ENCODE data around the gene MBNL2.

MBNL2 gene

DNA sequence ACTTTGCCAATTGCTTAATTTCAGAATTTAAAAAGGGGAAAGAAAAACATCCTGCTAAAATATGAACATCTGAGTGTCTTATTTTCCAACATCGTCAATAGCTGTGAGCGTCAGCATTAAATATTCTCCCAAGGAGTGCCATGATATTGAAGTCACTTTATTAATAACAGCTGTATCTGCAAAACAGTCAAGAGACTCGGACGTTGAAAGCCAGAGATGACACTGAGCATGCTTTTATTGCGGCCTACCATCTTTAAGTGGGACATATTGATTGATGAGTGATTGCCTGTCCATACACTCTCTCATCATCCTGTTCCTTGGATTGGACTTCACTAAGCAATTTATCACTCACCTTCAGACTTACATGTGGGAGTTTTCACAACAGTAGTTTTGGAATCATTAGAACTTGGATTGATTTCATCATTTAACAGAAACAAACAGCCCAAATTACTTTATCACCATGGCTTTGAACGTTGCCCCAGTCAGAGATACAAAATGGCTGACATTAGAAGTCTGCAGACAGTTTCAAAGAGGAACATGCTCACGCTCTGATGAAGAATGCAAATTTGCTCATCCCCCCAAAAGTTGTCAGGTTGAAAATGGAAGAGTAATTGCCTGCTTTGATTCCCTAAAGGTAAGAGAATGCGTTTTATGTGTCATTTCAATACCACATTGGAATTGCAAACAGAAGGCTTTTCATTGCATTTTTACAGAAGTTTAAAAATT lies 53.8 kb downstream of the MBNL2 start:
- DNase-seq, result no peak

DNA sequence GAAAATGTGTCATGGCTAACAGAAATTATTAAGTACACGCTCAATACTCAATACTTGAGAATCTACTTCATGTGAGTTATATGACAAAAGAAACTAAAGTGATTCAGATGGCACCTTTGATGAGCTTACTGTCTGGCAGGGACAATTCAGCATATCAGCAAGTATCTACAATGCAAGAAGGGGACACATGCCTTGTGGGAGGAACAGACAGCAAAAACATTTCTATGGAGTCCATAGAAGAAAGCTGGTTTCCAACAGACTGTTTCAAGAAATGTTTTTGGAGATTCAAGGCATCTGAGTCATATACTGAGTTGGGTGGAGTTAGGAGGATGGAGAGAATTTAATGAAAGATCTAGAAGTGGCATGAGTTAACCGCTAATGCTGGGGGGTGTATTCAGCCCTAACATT lies 54.7 kb downstream of the MBNL2 start:
- DNase-seq, result no peak

DNA sequence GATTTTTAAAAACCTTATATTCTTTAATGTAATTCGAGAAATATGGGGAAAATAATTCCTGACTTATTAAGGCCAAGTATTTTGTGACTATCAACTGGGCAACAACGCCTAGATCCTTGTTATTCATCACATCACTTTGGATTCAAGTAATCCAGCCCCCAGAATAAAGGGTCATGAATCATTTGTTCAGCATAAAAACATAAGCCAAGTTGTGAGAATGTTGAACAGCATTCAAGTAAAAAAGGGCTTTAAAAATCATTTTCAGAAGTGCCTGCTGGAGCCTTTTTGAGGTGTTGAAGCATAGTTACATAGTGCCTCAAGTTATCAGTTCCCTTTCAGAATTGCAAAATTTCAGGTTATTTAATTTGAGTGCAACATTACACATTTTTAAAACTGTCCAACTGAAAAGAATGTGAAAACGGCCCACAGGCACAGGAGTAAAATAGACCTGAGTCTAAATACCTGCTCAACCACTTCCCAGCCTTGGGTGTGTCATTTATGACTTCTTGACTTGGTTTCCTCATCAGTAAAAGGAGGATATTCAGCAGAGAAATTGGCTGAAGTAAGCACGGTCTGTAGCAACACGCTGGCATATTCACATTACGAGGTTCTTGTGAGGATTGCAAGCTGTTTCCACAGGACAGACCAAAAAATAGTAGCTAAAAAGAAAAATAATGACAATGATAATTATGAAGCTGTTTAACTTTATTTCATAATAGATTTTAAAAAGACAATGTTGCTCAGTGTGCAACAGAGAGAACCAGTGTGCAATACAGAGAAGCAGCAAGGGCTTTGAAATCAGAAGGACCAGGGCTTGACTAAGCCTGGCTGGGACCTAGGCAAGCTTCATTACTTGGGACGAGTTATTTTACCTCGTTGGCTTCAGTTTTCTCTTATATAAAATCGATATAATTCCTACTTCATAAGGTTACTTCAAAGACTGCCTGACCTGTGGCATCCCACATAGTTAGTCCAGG lies 56.6 kb downstream of the MBNL2 start:
- DNase-seq, result no peak

DNA sequence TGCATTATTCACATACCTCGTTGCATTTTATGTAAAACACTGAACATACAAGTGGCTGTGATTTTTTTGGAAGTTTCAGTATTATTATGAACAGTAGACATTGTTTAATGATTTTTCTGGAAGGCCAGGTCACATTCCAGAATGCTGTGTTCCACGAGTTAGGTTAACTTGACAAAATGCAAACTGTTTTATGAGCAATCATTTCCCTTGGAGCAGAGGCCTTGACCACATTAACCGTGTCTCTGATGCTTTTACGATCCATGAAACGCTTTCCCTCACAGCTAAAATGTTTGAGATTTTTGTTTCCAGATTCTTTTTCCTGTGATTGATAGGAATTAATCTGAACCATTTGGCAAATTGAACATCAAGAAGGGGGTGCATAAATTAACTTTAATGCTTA lies 57.8 kb downstream of the MBNL2 start:
- DNase-seq, result no peak

DNA sequence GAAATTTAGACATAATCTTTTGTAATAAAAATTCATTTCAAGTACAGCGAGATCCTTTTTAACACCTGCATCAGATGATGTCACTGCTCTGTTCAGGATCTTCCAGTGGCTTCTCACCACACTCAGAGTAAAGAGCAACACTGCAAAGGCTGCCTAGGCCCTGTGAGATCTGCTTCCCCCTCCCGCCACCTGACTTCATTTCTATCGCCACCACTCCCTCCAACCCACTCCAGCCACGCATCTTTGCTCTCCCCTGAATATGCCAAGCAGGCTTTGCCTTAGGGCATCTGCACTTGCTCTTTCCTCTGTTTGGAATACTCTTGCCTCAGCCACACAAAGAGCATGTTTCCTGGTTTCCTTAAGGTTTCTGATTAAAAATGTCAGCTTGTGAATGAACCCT lies 58.3 kb downstream of the MBNL2 start:
- no peak for DNase-seq

DNA sequence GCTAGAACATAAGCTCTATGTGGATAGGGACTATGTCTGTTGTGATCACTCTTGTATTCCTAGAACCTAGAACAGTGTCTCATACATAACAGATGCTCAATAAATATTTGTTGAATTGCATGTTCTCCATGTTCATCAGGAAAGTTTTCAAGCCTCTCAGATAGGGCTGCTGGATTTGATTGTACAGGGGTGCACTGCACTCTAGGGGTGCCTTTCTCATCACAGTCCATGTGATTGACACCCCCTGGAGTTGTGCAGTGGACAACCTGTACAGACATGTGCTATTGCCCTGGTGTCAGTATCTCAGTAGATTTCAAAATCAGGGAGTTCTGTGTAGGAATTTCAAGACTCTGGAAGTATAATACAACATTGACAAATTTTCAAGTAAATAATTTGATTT lies 58.9 kb downstream of the MBNL2 start:
- DNase-seq, result no peak

DNA sequence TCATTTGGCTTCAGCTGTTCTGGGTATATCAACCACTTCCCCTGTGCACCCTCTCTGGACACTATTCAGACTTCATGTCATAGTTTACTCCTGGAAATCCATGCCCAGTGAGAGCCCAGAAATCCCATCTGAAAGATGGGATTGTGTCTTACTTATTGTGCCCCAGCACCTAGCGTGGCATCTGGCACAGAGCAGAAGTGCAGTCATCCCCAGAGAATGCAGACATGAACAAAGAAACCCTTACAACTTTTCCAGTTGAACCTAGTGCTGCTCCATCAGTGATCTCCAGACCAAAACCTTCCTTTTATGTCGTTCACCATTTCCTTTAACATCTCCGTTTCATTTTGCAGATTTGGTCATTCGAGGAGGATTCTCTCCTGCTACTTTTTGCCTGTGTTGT lies 60.6 kb downstream of the MBNL2 start:
- DNase-seq, result no peak

DNA sequence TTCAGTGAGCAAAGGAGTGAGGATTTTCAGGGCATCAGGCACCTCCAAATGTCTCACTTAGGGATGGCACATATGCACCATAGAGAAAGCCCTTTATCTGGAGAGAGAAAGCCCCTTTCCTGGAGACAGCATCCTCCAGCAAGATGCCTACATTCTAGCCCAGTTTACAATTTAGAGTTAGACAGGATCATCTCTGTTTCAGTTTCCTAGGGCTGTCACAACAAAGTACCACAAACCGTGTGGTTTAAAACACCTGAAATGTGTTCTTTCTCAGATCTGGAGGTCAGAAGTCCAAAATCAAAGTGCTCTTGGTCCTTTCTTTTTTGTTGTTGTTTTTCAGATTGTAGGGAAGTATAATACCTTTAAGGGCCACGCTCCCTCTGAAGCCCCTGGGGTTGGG lies 61.8 kb downstream of the MBNL2 start:
- no peak for DNase-seq

DNA sequence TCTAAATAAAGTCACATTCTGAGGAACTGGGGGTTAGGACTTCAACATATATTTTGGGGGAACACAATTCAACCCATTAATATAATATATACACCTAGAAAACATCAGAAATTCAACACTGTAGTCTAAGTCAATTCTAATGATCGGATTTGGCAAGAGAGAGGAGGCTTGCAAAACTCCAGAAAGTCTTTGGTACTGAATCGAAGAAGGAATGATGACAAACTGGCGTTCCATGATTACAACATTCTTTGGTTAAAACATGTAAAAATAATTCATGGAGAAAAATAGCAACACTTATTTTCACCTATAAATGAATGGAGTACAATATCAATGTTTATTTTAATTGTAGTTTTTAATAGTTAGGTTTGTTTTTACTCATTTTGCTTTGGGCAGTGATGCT lies 62.4 kb downstream of the MBNL2 start:
- no peak for DNase-seq

DNA sequence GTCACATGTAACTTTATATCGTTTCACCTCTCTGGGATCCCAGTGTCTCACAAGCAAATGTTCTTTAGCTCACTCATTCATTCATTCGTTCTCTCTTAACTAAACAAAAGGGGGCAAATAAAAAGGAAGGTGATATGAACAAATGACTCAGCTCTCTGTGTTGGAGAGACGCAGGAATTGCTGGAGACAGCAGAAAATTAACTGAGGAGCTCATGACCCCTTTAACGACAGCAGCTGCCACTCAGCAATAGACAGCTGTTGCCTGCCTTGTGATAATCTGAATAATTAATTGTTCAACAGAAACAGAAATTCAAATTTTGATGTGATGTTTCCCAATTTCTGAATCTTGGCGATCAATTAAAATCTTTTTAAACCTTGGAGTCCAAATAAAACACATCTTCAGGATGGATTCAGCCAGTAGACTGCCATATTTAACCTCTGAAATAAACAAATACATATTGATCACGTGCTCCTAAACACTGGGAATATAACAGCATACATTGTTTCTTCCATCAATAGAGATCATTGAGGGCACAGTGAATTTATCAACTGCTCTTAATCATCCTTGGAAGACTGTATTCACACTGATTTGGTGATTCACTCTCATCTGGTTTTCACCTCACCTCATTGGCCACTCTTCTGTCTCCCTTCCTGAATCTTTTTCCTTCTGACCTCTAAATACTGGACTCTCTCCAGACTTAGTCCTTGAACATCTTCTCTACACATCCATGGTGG lies 63.3 kb downstream of the MBNL2 start:
- no peak for DNase-seq

DNA sequence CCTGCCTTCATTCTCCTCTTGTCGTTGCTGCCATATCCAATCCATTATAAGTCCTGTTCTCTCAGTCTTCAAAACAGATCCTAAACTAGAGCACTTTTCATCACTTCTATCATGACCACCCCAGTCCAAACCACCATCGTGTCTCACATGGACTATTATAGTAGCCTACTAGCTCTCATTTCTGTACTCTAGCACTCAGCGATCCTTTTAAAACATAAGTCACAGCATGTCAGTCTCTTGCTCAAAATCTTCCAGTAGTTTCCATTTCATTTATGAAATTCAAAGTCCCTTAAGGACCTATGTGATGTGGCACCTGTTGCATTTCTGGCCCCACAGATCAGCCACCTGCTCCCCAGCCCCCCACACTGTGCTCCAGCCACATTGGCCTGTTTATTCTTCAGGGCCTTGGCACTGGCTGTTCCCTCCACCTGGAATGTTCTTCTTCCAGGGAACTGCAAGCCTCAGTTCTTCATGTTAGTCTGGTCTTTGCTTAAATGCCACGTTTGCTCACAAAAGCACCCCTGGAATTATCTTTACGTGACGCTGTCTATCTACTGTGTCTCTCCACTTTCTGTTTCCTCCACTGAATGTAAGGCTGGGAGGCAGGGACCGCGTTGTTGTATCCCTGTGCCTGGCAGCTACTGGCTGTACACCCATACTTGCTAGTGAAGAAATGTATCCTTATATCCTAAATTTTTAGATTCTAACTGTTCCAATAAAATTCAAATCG lies 64.3 kb downstream of the MBNL2 start:
- DNase-seq, result no peak

DNA sequence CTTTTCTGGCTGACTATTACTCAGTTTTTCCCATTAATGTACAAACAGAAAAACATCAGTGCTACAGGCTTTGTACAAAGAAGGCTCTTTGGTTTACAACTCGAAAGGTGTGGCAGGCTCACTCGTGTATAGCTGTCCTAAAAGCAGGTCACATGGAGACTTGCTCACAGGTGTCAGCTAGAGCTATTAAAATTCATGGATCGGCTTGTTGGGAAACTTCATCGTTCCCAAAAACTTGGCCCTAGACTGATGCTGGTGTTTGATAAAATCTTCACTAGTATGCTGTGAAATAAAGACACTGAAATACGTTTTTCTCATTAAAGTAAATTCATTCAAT lies 64.9 kb downstream of the MBNL2 start:
- no peak for DNase-seq

DNA sequence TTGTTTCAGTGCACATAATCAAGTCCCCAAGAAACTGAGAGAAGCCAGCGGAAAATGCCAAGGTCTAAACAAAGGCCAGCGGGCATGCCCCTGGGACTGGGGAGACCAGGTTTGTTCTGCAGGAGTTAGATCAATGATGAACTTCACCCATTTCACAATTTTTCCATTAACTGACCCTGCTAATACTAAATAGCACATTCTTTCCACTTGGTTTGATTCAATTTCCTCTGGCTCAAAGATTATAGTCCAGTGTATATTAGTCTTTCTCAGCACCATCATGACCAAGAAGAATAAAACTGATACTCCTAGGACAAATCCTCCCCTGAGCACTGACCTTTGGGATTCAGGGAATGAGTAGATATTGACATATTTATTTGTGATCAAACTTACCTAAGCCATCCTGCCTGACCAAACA lies 66.4 kb downstream of the MBNL2 start:
- DNase-seq, result no peak

DNA sequence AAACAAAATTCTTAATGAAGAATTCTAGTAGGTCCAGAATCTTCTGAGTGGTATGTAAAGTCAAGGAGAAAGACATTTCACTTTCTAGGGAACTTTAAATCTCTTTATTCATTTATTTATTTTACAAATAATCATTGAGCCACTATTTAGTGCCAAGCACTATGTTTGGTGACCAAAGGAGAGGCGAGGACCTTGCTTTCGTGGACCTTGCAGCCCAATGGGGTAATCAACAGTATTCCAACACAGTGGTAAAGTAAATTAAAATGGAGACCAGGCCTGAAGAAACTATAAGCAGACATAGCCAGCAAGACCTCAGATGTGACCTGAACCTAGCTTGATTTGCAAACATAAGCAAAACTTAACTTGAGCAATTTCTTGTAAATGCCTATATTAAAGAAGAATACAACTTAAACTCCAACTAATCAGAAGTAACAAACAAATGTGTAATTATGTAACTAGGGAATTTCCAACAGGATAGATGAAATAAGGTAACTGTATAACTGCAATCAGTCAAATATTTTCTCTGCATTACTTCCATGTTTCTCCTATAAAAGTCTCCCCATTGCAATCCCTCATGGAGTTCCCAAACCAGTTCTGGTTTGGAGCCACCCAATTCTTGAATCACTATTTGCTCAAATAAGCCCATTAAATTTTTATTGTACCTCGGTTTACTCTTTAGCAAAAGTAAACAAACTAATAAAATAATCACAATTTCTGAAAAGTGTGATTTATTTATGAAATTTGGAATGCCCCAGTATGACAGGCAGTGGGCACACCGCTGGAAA lies 67.6 kb downstream of the MBNL2 start:
- DNase-seq, result no peak

DNA sequence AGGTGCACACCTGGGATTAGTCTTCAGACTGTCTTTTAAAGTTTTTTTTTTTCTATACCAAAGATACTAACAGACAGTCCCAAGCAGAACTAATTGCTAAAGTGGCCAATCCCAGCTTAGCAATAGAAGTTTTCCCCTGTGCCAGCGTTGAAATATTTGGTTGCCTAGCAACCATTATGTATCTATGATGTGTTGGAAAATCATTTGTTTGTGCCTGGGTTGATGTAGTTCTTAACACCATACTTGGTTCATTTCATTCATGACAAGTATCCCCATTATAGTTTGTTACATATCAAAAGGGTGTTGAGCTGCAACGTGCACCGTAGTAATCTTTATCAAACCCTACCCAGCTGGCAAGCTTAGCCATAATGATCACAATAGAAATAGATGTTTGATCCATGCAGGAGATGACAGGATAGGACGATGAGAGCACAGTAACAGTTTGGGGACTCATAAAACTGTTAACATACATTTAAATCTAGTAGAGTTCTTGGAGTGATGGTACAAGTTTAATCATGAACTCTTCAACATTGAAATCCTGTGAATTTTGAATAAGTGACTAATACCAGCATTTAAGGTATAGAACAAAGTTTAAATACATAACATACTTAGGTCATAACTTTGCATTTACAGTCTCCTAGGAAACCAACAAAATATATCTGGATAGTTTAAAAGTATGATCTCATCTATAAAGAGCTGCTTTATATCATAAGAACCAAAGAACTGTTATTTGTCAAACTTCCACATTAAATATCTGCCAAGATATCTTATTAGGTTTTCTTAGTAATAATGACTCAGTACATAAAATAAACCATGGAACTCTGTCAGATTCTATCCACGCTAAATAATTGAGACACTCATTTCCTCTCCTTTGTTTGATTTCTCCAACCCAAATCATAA lies 73.4 kb downstream of the MBNL2 start:
- DNase-seq, result no peak

DNA sequence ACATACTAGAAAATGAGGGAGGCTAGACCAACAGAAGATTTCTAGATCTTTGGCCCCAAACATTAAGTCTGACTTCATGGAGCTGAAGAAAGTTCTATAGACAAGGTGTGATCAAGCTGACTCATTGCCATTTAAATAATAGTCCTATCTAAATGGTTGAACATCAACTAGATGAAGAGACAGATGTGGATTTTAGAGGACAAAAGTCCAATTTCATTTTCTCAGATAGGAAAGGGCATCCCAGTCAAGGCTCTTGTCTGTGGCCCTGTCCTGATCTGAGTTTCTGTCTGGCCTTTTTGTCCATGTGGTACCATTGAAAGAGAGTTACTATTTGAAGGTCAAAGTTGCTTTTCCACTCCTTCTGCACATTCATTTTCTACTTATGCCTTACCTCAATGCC lies 74.6 kb downstream of the MBNL2 start:
- DNase-seq, result no peak

DNA sequence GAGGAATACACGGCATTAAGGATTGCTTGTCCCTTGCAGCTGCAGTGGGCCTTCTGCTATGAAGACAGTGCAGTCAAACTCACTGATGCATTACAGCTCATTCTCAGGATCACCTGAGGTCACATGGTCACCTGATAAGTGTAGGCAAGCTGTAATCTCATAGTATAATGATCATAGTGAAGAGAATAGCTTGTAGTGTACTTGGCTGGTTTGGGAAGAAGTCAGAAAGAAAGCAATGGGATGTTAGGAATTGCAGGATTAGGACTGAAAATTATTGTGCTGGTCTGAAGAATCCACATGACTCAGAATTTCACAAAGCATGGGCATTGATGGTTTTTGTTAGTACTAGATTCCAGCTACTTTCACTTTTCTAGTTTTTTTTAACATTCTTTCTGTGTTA lies 76.7 kb downstream of the MBNL2 start:
- no peak for DNase-seq

DNA sequence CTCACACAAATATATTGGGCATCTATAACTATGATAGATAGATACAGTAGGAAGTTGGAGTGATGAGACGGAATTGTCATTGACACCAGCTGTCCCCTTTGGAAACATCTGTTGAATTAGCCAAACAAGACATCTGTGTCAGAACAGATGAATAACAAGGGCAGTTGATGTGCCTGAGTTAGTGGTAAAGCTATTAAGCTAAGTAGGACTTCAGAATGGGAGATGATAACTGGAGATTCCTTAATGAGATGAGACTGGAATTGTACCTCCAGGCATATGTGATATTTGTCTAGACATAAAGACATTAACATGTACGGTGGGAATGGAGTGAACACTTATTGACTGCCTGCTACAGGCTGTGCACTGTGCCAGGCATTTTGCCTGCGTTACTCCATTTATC lies 78.7 kb downstream of the MBNL2 start:
- DNase-seq, result no peak

DNA sequence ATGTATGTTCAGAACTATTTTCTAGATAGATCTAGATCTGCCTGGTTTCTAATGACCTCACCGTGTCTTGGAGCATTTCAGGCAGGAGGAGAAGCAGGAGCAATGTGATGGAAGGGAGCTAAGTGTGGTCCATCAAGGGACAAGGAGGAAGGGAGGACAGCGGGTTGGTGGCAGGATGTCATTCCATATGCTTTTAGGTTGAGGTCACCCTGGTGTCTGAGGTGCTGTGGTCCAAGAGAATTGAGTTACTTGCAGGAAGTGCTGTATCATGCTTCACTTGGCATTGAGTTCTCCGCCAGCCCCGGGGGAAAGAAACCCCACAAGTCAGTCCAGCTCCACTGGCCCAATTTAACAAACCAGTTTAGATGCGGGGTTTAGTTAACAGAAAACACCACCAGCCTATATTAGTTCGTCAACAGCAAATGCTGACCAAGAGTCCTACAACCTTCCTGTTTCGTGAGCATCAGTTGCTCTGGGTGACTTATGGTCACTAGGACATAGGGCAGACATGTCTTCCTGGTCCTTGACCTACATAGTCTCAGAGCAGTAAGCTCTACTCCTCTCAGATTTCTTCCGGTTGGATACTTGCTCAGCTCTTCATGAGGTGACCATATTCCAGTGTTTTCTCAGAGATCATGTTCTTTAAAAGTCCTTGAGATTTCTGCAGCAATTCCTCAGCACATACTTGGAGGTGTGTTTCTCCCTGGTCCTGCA lies 79.4 kb downstream of the MBNL2 start:
- DNase-seq, result no peak

DNA sequence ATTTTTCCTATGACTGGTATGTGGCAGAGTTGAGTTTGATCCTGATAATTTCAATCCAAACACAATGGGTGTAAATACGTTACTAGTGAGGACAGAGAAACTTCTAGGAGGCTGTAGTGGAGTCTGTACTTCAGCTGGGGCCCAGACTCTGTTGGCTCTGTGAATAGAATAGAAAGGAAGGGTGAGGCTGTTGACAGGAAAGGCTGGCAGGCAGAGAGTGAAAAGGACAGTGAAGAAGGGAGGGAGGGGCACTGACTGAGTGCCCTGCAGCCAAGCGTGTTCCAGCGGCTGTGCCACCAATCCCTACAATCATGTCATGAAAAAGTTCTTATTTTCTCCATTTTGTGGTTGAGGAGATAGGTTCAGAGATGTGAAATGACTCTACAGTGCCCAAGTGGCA lies 80.5 kb downstream of the MBNL2 start:
- DNase-seq, result no peak

All from NCI-H1092 treated with DMSO at 0.1 percent for 48 hours (cell line).